Fibroblast of lung (primary cell): ENCODE data around the gene PPFIBP1. TPM values are rescaled to one million over a fixed set of nuclear protein-coding genes. Genes with fewer than 3 reads are reported as not detected.

Experiments
- DNase-seq, 2 donors: peaks; one replicate each; pipeline versions ENCODE4 v3.0.0 to v3.0.0-alpha.2; 2010; ENCODE audit warnings: low read depth in 2 of 2
- H2AFZ ChIP-seq: 2 replicates; pipeline ENCODE4 v1.5.1; 2012; ENCODE audit warnings: low read length, control low read depth, inconsistent platforms
- H3K27ac ChIP-seq: 2 replicates; pipeline ENCODE4 v1.5.1; 2011; ENCODE audit warnings: low read length, control low read depth; ENCODE audit not compliant: insufficient read depth
- H3K27me3 ChIP-seq: 2 replicates; pipeline ENCODE4 v1.5.1; 2011; ENCODE audit warnings: mild to moderate bottlenecking, low read length; ENCODE audit not compliant: control insufficient read depth, insufficient read depth
- H3K36me3 ChIP-seq: 2 replicates; pipeline ENCODE4 v1.5.1; 2011; ENCODE audit warnings: low read length; ENCODE audit not compliant: control insufficient read depth, insufficient read depth
- H3K4me1 ChIP-seq: 2 replicates; pipeline ENCODE4 v1.5.1; 2011; ENCODE audit warnings: low read length; ENCODE audit not compliant: control insufficient read depth, insufficient read depth; ENCODE audit errors: extremely low read depth
- H3K4me2 ChIP-seq: 2 replicates; pipeline ENCODE4 v1.5.1; 2011; ENCODE audit warnings: low read length, control low read depth; ENCODE audit not compliant: insufficient read depth; ENCODE audit errors: extremely low read depth
- H3K4me3 ChIP-seq, 4 experiments: fragments of 200-600 bp in 1 of 4; sonication (generic) in 1 of 4; replicated peaks in 1 of 4; 2 replicates each; pipeline ENCODE4 v1.5.1; 2011 to 2016; ENCODE audit warnings: low read length in 4 of 4, low read depth in 3 of 4, mild to moderate bottlenecking in 3 of 4, control low read depth in 2 of 4, inconsistent platforms in 1 of 4, mixed read lengths in 1 of 4; ENCODE audit not compliant: insufficient read depth in 1 of 4; ENCODE audit errors: control extremely low read depth in 1 of 4
- H3K79me2 ChIP-seq: 2 replicates; pipeline ENCODE4 v1.5.1; 2012; ENCODE audit warnings: mild to moderate bottlenecking, low read length, inconsistent platforms; ENCODE audit not compliant: control insufficient read depth, insufficient read depth
- H3K9ac ChIP-seq: 2 replicates; pipeline ENCODE4 v1.5.1; 2011; ENCODE audit warnings: mild to moderate bottlenecking, low read length, control low read depth; ENCODE audit not compliant: insufficient read depth
- H3K9me3 ChIP-seq: 2 replicates; pipeline ENCODE4 v1.5.1; 2012; ENCODE audit warnings: low read depth, low read length; ENCODE audit not compliant: control insufficient read depth, insufficient read depth
- H4K20me1 ChIP-seq: 2 replicates; pipeline ENCODE4 v1.5.1; 2011; ENCODE audit warnings: low read length; ENCODE audit not compliant: control insufficient read depth, insufficient read depth; ENCODE audit errors: extremely low read depth
- CTCF ChIP-seq, 2 donors: IDR thresholded peaks in 1 of 2; conservative IDR thresholded peaks in 1 of 2; 1 replicate in 1 of 2; 2 replicates in 1 of 2; pipeline ENCODE4 v1.5.1; 2011 to 2012; ENCODE audit warnings: low read length in 2 of 2, control low read depth in 1 of 2, inconsistent platforms in 1 of 2, low read depth in 1 of 2, mild to moderate bottlenecking in 1 of 2
- EZH2 ChIP-seq: IDR thresholded peaks from 2 replicates; pipeline ENCODE4 v1.5.1; 2012; ENCODE audit warnings: low read length, control low read depth, mild to moderate bottlenecking; ENCODE audit errors: missing control alignments
- polyA plus RNA-seq, 2 donors: library from polyadenylated mRNA; depleted of rRNA in 1 of 2; stranded (reverse) in 1 of 2; unstranded in 1 of 2; fragments of >200 nt; gene quantifications; 2 replicates each; pipeline ENCODE4 v1.2.1, GENCODE V29; 2011 to 2012; ENCODE audit warnings: missing spikeins in 1 of 2
- total RNA-seq: library from RNA; depleted of rRNA; stranded (reverse); fragments of >200 nt; gene quantifications from 2 replicates; pipeline ENCODE4 v1.2.1, GENCODE V29; 2014

The PPFIBP1 gene
- total and polyA plus RNA-seq, 2 donors (not counting 1 experiment from before 2014, with no cell fraction given) = 65.1 to 93.0 TPM

DNA sequence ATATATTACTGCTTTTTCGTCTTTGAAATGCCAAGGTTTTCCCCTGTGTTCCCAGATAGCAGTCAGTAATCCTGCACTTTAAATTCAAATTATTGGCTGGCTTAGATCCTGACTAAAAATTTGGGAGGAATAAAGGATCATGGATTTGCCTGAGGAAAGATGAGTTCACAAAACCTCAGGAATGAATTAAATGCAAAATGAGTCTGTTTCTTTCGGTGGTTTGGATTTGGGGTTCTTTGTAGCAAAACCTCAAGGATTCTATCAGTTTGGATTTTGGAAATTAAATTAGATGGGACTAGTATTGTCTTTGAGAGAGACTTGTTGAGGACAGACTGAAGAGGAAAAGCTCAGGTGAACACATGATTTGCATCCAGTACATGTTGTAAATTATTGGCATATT, 36.1 kb downstream of the PPFIBP1 start:
- Histone ChIP-seq H3K27ac (no peak overlapping the region), H3K27me3 (no peaks in the 10 kb centered on the region), H3K4me2 (no peak overlapping the region), H3K79me2 (peaks cover 71% of the 10 kb centered on the region), H2AFZ (no peak overlapping the region), H3K4me3 (no peak overlapping the region), H3K9ac (no peak overlapping the region), H3K9me3 (no peaks in the 10 kb centered on the region), H3K4me1 (peaks cover 18% of the 10 kb centered on the region), H3K36me3 (no peaks in the 10 kb centered on the region), H4K20me1 (no peaks in the 10 kb centered on the region)
- DNase-seq = no peak
- no peak for TF ChIP-seq EZH2
- no peak for TF ChIP-seq CTCF (conservative IDR thresholded peaks at IDR 0.05 in 1 of 2, IDR thresholded peaks at IDR 0.05 in 1 of 2; ENCODE audit: low read depth in 1 of 2, low read length in 2 of 2)

DNA sequence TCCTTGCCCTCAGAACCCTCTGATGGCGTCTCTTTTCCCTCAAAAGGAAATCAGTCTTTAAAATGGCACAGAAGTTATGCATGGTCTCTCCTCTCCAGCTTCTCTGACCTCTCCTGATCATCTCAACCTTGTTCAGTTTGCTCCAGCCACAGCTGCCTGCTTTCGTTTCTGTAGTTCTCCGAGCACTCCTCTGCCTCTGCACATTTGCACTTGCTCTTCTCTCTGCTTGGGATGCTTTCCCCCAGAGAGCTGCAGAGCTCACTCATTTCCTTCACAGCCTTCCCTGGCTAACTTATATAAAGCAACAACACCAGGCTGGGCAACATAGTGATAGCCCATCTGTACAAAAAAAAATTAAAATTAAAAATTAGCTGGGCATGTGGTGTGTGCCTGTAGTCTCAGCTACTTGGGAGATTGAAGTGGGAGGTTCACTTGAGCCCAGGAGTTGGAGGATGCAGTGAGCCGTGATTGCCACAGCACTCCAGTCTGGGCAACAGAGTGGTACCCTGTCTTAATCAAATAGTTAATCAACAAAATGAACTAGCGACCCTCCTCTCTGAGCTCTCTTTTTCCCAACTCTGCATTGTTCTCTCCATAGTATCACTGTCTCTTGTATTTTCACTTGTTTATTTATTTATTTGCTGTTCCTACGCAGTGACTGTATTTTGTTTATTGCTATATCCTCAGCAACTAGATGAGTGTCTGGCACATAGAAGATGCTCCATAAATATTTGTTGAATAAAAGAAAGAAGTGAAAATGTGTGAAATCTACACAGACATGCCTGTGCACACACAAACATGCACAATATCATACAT, 37.7 kb downstream of the PPFIBP1 start:
- Histone ChIP-seq H3K79me2 (peaks cover 56% of the 10 kb centered on the region), H3K9ac (no peak overlapping the region), H3K27me3 (no peaks in the 10 kb centered on the region), H3K4me3 (peak overlapping the region in 3 of 4 experiments; percentile 10 to 30 (median 19)), H3K4me1 (peaks cover 10% of the 10 kb centered on the region), H3K27ac (peak overlapping the region; percentile 80), H4K20me1 (no peaks in the 10 kb centered on the region), H2AFZ (no peak overlapping the region), H3K36me3 (no peaks in the 10 kb centered on the region), H3K9me3 (no peaks in the 10 kb centered on the region), H3K4me2 (peak overlapping the region; percentile 85)
- TF ChIP-seq CTCF (conservative IDR thresholded peaks at IDR 0.05 in 1 of 2, IDR thresholded peaks at IDR 0.05 in 1 of 2; ENCODE audit: low read depth in 1 of 2, low read length in 2 of 2) (no peak), EZH2 (no peak)
- DNase-seq = no peak

DNA sequence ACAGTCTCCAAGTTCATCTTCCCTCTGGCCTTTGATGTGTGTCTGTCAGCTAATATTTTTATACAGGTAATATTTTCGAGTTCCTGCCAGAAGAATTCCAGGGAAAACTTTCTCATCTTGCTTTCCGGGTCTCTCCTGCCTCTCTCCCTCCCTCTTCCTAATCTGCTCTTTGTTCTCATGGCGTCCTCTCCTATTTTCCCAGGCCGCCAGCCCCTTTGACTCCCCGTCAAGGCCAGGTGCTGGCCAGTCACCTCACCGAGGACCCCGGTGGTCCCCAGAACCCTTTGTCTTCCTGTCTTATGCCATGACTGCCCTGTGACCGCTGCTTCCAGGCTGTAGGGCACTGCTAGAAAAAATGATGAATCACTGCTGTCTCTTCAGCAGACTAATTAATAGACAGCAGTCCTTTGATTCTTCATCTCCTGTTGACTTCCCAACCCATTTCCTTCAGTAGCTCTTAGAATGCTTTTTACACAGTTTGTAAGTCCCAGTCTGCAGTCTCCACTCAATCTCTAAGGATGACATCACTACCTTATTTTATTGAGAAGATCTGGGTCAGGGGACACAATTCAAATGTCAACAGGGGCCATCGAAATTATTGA, 40.7 kb downstream of the PPFIBP1 start:
- DNase-seq = no peak
- no peak overlapping the region for H3K4me3 ChIP-seq
- H3K79me2 ChIP-seq = peaks cover 27% of the 10 kb centered on the region
- no peaks in the 10 kb centered on the region for H3K9me3 ChIP-seq
- H4K20me1 ChIP-seq = no peaks in the 10 kb centered on the region
- H2AFZ ChIP-seq = no peak overlapping the region
- no peak overlapping the region for H3K4me2 ChIP-seq
- H3K27me3 ChIP-seq = no peaks in the 10 kb centered on the region
- no peaks in the 10 kb centered on the region for H3K36me3 ChIP-seq
- H3K4me1 ChIP-seq = peaks cover 7% of the 10 kb centered on the region
- no peak overlapping the region for H3K9ac ChIP-seq
- TF ChIP-seq CTCF (conservative IDR thresholded peaks at IDR 0.05 in 1 of 2, IDR thresholded peaks at IDR 0.05 in 1 of 2; ENCODE audit: low read depth in 1 of 2, low read length in 2 of 2) (no peak), EZH2 (no peak)
- H3K27ac ChIP-seq = no peak overlapping the region
